Sigmoid colon (tissue), 4 donors: ENCODE measurements around the gene FILIP1L.

Experiments used
- CTCF ChIP-seq, 4 experiments: fragments of 450-650 bp in 3 of 4; fragments of 200-600 bp in 1 of 4; IDR thresholded peaks; one replicate each; pipeline ENCODE4 v1.5.1; 2016 to 2019; ENCODE audit warnings: antibody characterized with exemption in 4 of 4, mild to moderate bottlenecking in 3 of 4, moderate library complexity in 2 of 4
- EP300 ChIP-seq, 4 donors: sonication (generic); formaldehyde crosslinking; IDR thresholded peaks; one replicate each; pipeline ENCODE4 v1.6.1; 2017; ENCODE audit warnings: antibody characterized with exemption in 4 of 4
- POLR2A ChIP-seq, 2 donors: fragments of 450-650 bp; IDR thresholded peaks; one replicate each; pipeline ENCODE4 v1.6.1; 2016; ENCODE audit warnings: antibody characterized with exemption in 2 of 2, mild to moderate bottlenecking in 2 of 2, moderate library complexity in 2 of 2
- POLR2AphosphoS5 ChIP-seq, 4 donors: sonication (generic); formaldehyde crosslinking; IDR thresholded peaks; one replicate each; pipeline ENCODE4 v1.6.1; 2017; ENCODE audit warnings: antibody characterized with exemption in 4 of 4

DNA sequence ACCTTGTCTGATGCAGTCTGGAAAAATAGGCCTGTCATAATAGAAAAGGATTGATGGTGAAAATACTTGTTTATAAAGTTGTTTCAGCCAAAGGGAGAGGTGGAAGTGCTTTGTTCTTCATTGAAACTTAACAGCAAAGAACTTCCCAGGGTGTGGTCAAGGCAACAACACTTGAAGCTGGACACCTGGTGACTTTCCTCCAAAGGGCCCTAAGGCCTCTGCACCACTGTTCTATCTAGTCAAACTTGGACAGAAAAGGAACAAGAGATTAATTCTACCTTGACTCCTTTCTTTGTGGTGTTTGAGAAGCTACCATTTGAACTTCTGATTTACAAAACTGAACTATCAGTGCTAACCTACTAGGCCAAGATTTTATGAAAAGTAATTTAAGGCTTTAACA lies 194.6 kb downstream of the FILIP1L start:
- no peak for TF ChIP-seq CTCF (IDR thresholded peaks at IDR 0.05)
- no peak for TF ChIP-seq POLR2AphosphoS5 (IDR thresholded peaks at IDR 0.05)
- no peak for TF ChIP-seq EP300 (IDR thresholded peaks at IDR 0.05)
- TF ChIP-seq POLR2A (IDR thresholded peaks at IDR 0.05): no peak
